Measurements from ENCODE around the gene KLF7. TPM values are rescaled to one million over a fixed set of nuclear protein-coding genes. Genes with fewer than 3 reads are reported as not detected.

KLF7 gene
- polyA plus RNA-seq, 1 donor from 2014 or later = 31.5 TPM

GRCh38 chr2:207130958-207131521, 34.7 kb downstream of the KLF7 start (continued):
- TF ChIP-seq CTCF (IDR thresholded peaks at IDR 0.05; ENCODE audit: poor library complexity, severe bottlenecking) (no peak), TAF1 (IDR thresholded peaks at IDR 0.05; ENCODE audit: low read depth) (no peak)

GRCh38 chr2:207129821-207130220, 35.9 kb downstream of the KLF7 start:
- peaks cover 56% of the 10 kb centered on the region for H4K20me1 ChIP-seq (ENCODE audit: insufficient read depth)
- no peak overlapping the region for H3K4me3 ChIP-seq (ENCODE audit: low read length)
- H3K79me2 ChIP-seq (replicated peaks; ENCODE audit: insufficient read depth, low read length) = peaks cover 100% of the 10 kb centered on the region

GRCh38 chr2:207128867-207129266, 36.9 kb downstream of the KLF7 start:
- Histone ChIP-seq H3F3A (ENCODE audit: insufficient read depth, low read length, poor library complexity, severe bottlenecking) (peaks cover 6% of the 10 kb centered on the region), H3K4me2 (ENCODE audit: low read length) (no peak overlapping the region), H3K9me2 (ENCODE audit: insufficient read depth, low read length) (no peaks in the 10 kb centered on the region), H3K27ac (ENCODE audit: low read length) (no peak overlapping the region), H2AFZ (ENCODE audit: low read depth, low read length) (no peak overlapping the region), H3K79me2 (replicated peaks; ENCODE audit: insufficient read depth, low read length) (peaks cover 100% of the 10 kb centered on the region), H3K36me3 (ENCODE audit: insufficient read depth, low read length) (peaks cover 7% of the 10 kb centered on the region), H3K9me3 (ENCODE audit: low read length) (no peaks in the 10 kb centered on the region), H3K9ac (ENCODE audit: low read length) (no peak overlapping the region), H3K27me3 (ENCODE audit: insufficient read depth, low read depth, low read length) (no peaks in the 10 kb centered on the region), H3K4me3 (ENCODE audit: low read length) (no peak overlapping the region), H4K20me1 (ENCODE audit: insufficient read depth) (peaks cover 58% of the 10 kb centered on the region)
- no peak for TF ChIP-seq MXI1 (conservative IDR thresholded peaks at IDR 0.05; ENCODE audit: poor library complexity, severe bottlenecking)
- TF ChIP-seq EP300 (conservative IDR thresholded peaks at IDR 0.05; ENCODE audit: poor library complexity, severe bottlenecking) = no peak
- TF ChIP-seq RAD21 (conservative IDR thresholded peaks at IDR 0.05) = no peak
- no peak for TF ChIP-seq SMC3 (conservative IDR thresholded peaks at IDR 0.05; ENCODE audit: poor library complexity)
- TF ChIP-seq POLR2AphosphoS5 (IDR thresholded peaks at IDR 0.05) = no peak
- no peak for TF ChIP-seq EZH2 (IDR thresholded peaks at IDR 0.05; ENCODE audit: borderline replicate concordance, insufficient read depth, low read length, poor library complexity, severe bottlenecking)
- no peak for TF ChIP-seq CTCF (IDR thresholded peaks at IDR 0.05; ENCODE audit: poor library complexity, severe bottlenecking)
- no peak for TF ChIP-seq TAF1 (IDR thresholded peaks at IDR 0.05; ENCODE audit: low read depth)

More at GRCh38 chr2:207129821-207130220, 35.9 kb downstream of the KLF7 start:
- Histone ChIP-seq H3K9me3 (ENCODE audit: low read length) (no peaks in the 10 kb centered on the region), H3K27ac (ENCODE audit: low read length) (no peak overlapping the region), H3K27me3 (ENCODE audit: insufficient read depth, low read depth, low read length) (no peaks in the 10 kb centered on the region), H3K9me2 (ENCODE audit: insufficient read depth, low read length) (no peaks in the 10 kb centered on the region), H2AFZ (ENCODE audit: low read depth, low read length) (no peak overlapping the region), H3F3A (ENCODE audit: insufficient read depth, low read length, poor library complexity, severe bottlenecking) (peaks cover 6% of the 10 kb centered on the region), H3K36me3 (ENCODE audit: insufficient read depth, low read length) (peaks cover 6% of the 10 kb centered on the region), H3K4me2 (ENCODE audit: low read length) (no peak overlapping the region), H3K9ac (ENCODE audit: low read length) (no peak overlapping the region)
- no peak for TF ChIP-seq RAD21 (conservative IDR thresholded peaks at IDR 0.05)
- TF ChIP-seq EP300 (conservative IDR thresholded peaks at IDR 0.05; ENCODE audit: poor library complexity, severe bottlenecking) = no peak
- no peak for TF ChIP-seq REST (IDR thresholded peaks at IDR 0.05; ENCODE audit: borderline replicate concordance)
- no peak for TF ChIP-seq EZH2 (IDR thresholded peaks at IDR 0.05; ENCODE audit: borderline replicate concordance, insufficient read depth, low read length, poor library complexity, severe bottlenecking)
- no peak for TF ChIP-seq TAF1 (IDR thresholded peaks at IDR 0.05; ENCODE audit: low read depth)
